GM12873 (cell line): ENCODE data around the gene ZBTB49.
A peak's percentile ranks its signal among the peaks of the same experiment; 100 is the strongest.

Source experiments
- CTCF ChIP-seq: IDR thresholded peaks from 2 replicates; pipeline ENCODE4 v1.5.1; 2012; ENCODE audit warnings: low read depth, mild to moderate bottlenecking, moderate library complexity, low read length, control low read depth; ENCODE audit not compliant: insufficient read depth; ENCODE audit errors: missing control alignments

Gene ZBTB49

DNA sequence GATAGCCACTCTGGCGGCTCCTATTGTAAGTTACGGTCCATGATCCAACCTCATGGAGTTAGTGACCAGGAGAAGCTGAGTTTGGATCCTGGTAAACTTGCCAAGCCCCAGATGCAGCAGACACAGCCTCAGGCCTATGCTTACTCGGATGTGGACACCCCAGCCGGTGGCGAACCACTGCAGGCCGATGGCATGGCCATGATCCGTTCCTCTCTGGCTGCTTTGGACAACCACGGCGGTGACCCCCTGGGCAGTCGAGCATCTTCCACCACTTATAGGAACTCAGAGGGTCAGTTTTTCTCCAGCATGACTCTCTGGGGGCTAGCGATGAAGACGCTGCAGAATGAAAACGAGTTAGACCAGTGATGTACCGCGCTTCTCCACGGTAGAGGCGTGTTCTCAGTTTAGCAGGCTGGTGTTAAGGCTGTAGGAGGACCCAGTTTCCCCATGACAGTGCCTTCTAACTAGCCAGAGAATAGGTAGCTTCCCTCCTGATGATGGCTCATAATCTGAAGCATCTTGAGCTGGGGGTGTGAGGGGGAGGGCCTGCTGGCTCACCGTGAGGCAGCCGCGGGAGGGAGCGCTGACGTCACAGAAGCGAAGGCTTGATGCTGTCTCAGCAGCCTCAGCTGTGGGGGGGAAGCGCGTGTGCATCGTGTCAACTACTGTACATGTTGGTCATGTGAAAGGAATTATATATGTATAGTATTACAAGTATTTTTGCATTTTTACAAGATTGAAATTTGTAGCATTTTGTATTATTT, 31.1 kb downstream of the ZBTB49 start:
- no peak for TF ChIP-seq CTCF

DNA sequence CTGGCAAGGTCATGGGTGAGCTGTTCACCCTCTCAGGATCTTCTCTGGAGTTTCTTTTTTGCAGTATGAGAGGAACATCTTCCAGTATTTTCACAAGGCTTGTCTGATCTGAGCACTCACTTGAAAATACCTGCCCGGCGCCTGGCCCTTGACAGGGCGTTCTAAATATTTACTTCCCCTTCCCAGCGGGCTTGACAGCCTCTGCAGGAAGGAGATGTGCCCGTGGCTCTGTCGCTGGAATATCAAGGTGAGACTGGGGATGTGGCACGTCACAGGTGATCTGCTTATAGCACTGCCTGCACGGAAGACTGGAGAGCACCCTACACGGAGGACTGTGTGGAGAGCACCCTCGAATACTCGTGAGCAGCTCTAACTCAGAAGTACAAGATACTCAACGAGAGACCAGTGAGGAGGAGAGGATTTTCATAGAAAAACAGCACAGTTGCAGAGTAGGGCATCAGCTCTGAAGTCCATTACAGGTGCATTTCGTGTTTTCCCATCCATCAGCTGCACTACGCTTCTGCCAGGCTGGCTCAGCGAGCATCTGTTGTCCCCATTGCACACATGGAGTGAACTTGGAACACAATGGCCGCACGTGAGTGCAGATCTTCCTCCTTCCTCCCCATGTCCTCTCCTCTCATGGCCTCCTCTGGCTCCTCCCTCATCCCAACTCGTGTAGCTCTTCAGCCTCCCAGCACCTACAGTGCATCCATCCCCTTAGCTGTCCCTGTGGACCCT, 32.1 kb downstream of the ZBTB49 start:
- no peak for TF ChIP-seq CTCF

DNA sequence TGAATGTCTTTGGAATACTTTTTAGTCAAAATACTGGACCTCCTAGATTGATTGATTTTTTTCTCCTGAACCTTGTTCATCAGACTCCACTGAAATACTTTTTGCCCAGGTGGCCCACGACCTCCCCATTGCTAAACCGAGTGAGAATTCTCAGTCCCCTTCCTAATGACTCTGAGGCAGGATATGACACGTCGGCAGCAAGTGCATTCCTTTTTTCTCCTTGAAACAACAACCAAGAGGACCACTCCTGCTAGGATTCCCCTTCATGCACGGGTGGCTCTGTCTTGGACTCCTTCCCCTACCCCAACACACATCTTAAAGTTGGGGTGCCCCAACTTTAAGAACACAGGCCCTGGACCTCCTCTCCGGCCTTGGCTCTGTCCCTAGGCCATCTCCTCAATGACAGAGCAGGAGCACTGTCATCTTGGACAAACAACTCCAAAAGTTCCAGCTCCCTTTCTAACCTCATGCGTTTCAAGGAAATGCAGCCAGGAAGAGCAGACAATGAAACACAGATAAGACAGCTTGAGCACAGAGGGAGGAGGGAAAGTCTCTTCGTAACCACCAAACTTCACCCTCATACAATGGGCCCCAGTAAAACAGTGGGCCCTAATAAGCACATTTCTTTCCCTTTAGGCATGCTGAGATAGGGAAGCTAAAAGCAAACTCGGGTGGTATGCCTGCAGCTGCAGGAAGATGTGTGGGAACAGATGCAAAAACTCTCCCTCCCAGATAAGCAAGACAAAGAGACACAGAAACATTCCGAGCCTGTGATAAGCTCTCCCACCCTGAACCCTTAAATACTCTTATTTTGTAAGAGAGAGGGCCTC, 33.9 kb downstream of the ZBTB49 start:
- TF ChIP-seq CTCF, result no peak

- TF ChIP-seq CTCF, result no peak
Measured at GRCh38 chr4:4325321-4325720, 35.3 kb downstream of the ZBTB49 start.

- TF ChIP-seq CTCF, result no peak
Measured at GRCh38 chr4:4326166-4326565, 36.1 kb downstream of the ZBTB49 start.

- peak; percentile 36 for TF ChIP-seq CTCF
Measured at GRCh38 chr4:4327652-4328121, 37.6 kb downstream of the ZBTB49 start.

DNA sequence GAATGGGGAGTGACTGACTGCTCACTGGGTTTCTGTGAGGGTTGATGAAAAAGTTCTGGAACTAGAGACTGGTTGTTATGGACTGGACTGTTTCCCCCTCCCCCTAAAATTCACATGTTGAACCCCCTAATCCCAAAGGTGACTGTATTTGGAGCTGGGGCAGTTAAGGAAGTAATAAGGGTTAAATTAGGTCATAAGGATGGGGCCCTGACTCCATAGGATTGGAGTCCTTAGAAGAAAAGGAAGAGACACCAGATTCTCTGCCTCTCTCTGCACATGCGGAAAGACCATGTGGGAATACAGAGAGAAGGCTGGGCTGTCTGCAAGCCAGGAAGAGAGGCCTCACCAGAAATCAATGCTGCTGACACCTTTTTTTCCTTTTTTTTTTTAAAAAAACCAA, 38.2 kb downstream of the ZBTB49 start:
- TF ChIP-seq CTCF, result no peak
